Measurements from ENCODE around the gene CTBP1. TPM values are rescaled to one million over a fixed set of nuclear protein-coding genes. Genes with fewer than 3 reads are reported as not detected.

Gene CTBP1
- total and polyA plus RNA-seq, 2 donors from 2014 or later = 96.1 to 170 TPM

- Histone ChIP-seq H3K9me3 (ENCODE audit: control insufficient read depth in 2 of 3, insufficient read depth in 1 of 3, low read length in 3 of 3) (no peaks in the 10 kb centered on the region), H3K4me1 (ENCODE audit: control insufficient read depth in 2 of 3, insufficient read depth in 2 of 3, low read depth in 1 of 3, low read length in 3 of 3) (peaks cover 0 to 8% (median 0%) of the 10 kb centered on the region in 3 donors), H3K27ac (ENCODE audit: low read depth in 2 of 2, low read length in 2 of 2) (no peak overlapping the region), H3K36me3 (ENCODE audit: control insufficient read depth in 2 of 3, insufficient read depth in 3 of 3, low read length in 3 of 3) (peaks cover 19 to 44% (median 30%) of the 10 kb centered on the region in 3 donors), H3K4me3 (ENCODE audit: low read length in 3 of 3) (no peak overlapping the region), H3K9ac (ENCODE audit: low read length in 3 of 3) (no peak overlapping the region), H3K27me3 (ENCODE audit: control insufficient read depth, insufficient read depth, low read length) (no peaks in the 10 kb centered on the region)
- no peak for TF ChIP-seq CTCF (IDR thresholded peaks at IDR 0.05; ENCODE audit: borderline replicate concordance, extremely low read depth, insufficient read depth)
- DNase-seq (peak in 2 of 5 donors; percentile 73 to 95), FAIRE-seq (no peak)
- intact Hi-C loops (cut with DNase I) = no loop called here
These were observed 22.8 kb downstream of the CTBP1 start for GRCh38 chr4:1226144-1226481.

GRCh38 chr4:1225272-1226143 is 23.4 kb downstream of the CTBP1 start:
- Histone ChIP-seq H3K27me3 (ENCODE audit: control insufficient read depth, insufficient read depth, low read length) (no peaks in the 10 kb centered on the region), H3K4me1 (ENCODE audit: control insufficient read depth in 2 of 3, insufficient read depth in 2 of 3, low read depth in 1 of 3, low read length in 3 of 3) (peaks cover 0 to 8% (median 0%) of the 10 kb centered on the region in 3 donors), H3K9me3 (ENCODE audit: control insufficient read depth in 2 of 3, insufficient read depth in 1 of 3, low read length in 3 of 3) (no peaks in the 10 kb centered on the region), H3K27ac (ENCODE audit: low read depth in 2 of 2, low read length in 2 of 2) (peak overlapping the region in 1 of 2 donors; percentile 4), H3K4me3 (ENCODE audit: low read length in 3 of 3) (no peak overlapping the region), H3K9ac (ENCODE audit: low read length in 3 of 3) (no peak overlapping the region), H3K36me3 (ENCODE audit: control insufficient read depth in 2 of 3, insufficient read depth in 3 of 3, low read length in 3 of 3) (peaks cover 19 to 40% (median 30%) of the 10 kb centered on the region in 3 donors)
- no peak for FAIRE-seq
- no peak for TF ChIP-seq CTCF (IDR thresholded peaks at IDR 0.05; ENCODE audit: borderline replicate concordance, extremely low read depth, insufficient read depth)
- intact Hi-C loops (cut with DNase I) = no loop called here
- DNase-seq = no peak

GRCh38 chr4:1223841-1224809 is 24.8 kb downstream of the CTBP1 start:
- Histone ChIP-seq H3K4me3 (ENCODE audit: low read length in 3 of 3) (no peak overlapping the region), H3K9ac (ENCODE audit: low read length in 3 of 3) (no peak overlapping the region), H3K4me1 (ENCODE audit: control insufficient read depth in 2 of 3, insufficient read depth in 2 of 3, low read depth in 1 of 3, low read length in 3 of 3) (peaks cover 0 to 8% (median 0%) of the 10 kb centered on the region in 3 donors), H3K9me3 (ENCODE audit: control insufficient read depth in 2 of 3, insufficient read depth in 1 of 3, low read length in 3 of 3) (no peaks in the 10 kb centered on the region), H3K36me3 (ENCODE audit: control insufficient read depth in 2 of 3, insufficient read depth in 3 of 3, low read length in 3 of 3) (peaks cover 19 to 38% (median 27%) of the 10 kb centered on the region in 3 donors), H3K27ac (ENCODE audit: low read depth in 2 of 2, low read length in 2 of 2) (no peak overlapping the region), H3K27me3 (ENCODE audit: control insufficient read depth, insufficient read depth, low read length) (no peaks in the 10 kb centered on the region)
- DNase-seq (no peak), FAIRE-seq (no peak)
- intact Hi-C loops (cut with DNase I) = no loop called here
- TF ChIP-seq CTCF (IDR thresholded peaks at IDR 0.05; ENCODE audit: borderline replicate concordance, extremely low read depth, insufficient read depth) = no peak
